Stimulated activated CD4-positive, alpha-beta T cell treated with anti-CD3 and anti-CD28 coated beads, TNF-alpha, amount 100 ng/mL, for 1 hour (primary cell): Measurements from ENCODE around the gene HNRNPLL.
"Not testable (repeated sequence)": the region's sequence is repeated elsewhere in the genome, so short reads cannot be mapped to it uniquely, and the experiment has no call there.

Source experiments
- DNase-seq, 3 donors: peaks; one replicate each; pipeline ENCODE4 v3.0.0-alpha.2; 2020; ENCODE audit warnings: low read depth in 3 of 3, low spot score in 1 of 3

The HNRNPLL gene

GRCh38 chr2:38602732-38603401 lies at the start of gene HNRNPLL:
Gene HNRNPLL, minus strand, starts transcription at chr2:38602928. Its CDS starts 302 bp downstream, at chr2:38602626.
- DNase-seq: peak; percentile 79 to 95 (median 86)

GRCh38 chr2:38650717-38651116 lies 48.0 kb upstream of the HNRNPLL start:
- DNase-seq: no peak

GRCh38 chr2:38650012-38650411 lies 47.3 kb upstream of the HNRNPLL start:
- DNase-seq: no peak

GRCh38 chr2:38649176-38649728 lies 46.5 kb upstream of the HNRNPLL start:
- DNase-seq: no peak

- no peak for DNase-seq
Measured at GRCh38 chr2:38648107-38648761, 45.5 kb upstream of the HNRNPLL start.

- DNase-seq: not testable (repeated sequence)
Measured at GRCh38 chr2:38643683-38644511, 41.2 kb upstream of the HNRNPLL start.

- no peak for DNase-seq
Measured at GRCh38 chr2:38643021-38643671, 40.4 kb upstream of the HNRNPLL start.

GRCh38 chr2:38642373-38643017 lies 39.8 kb upstream of the HNRNPLL start:
- not testable (repeated sequence) for DNase-seq

- DNase-seq: no peak
Measured at GRCh38 chr2:38636069-38636468, 33.3 kb upstream of the HNRNPLL start.

- no peak for DNase-seq
Measured at GRCh38 chr2:38635139-38635538, 32.4 kb upstream of the HNRNPLL start.

GRCh38 chr2:38634684-38635083 lies 32.0 kb upstream of the HNRNPLL start:
- no peak for DNase-seq

- DNase-seq: no peak
Measured at GRCh38 chr2:38633895-38634294, 31.2 kb upstream of the HNRNPLL start.

- no peak for DNase-seq
Measured at GRCh38 chr2:38632980-38633379, 30.3 kb upstream of the HNRNPLL start.

GRCh38 chr2:38631976-38632375 lies 29.2 kb upstream of the HNRNPLL start:
- DNase-seq: no peak

GRCh38 chr2:38629684-38630083 lies 27.0 kb upstream of the HNRNPLL start:
- DNase-seq: no peak

- DNase-seq: no peak
Measured at GRCh38 chr2:38627391-38627790, 24.7 kb upstream of the HNRNPLL start.

- DNase-seq: no peak
Measured at GRCh38 chr2:38626326-38627035, 23.8 kb upstream of the HNRNPLL start.

GRCh38 chr2:38622210-38622609 lies 19.5 kb upstream of the HNRNPLL start:
- DNase-seq: no peak

- DNase-seq: no peak
Measured at GRCh38 chr2:38621018-38621417, 18.3 kb upstream of the HNRNPLL start.
